ENCODE measurements around the gene LTBP3. TPM values are rescaled to one million over a fixed set of nuclear protein-coding genes. Genes with fewer than 3 reads are reported as not detected.

The LTBP3 gene
- total RNA-seq, 1 experiment from 2014 or later, result 10.6 TPM

GRCh38 chr11:65554842-65555430, 3.2 kb downstream of the LTBP3 start:
- Histone ChIP-seq H3K9me3 (ENCODE audit: control insufficient read depth, low read depth, low read length) (no peaks in the 10 kb centered on the region), H3K4ac (ENCODE audit: low read depth, low read length) (no peak overlapping the region), H3K9ac (ENCODE audit: extremely low read depth, insufficient read length, low read length) (no peak overlapping the region), H3K23ac (ENCODE audit: insufficient read length, low read depth, low read length) (no peak overlapping the region), H2AK5ac (ENCODE audit: insufficient read length, low read length) (no peak overlapping the region), H3K56ac (ENCODE audit: insufficient read length, low read depth, low read length) (no peak overlapping the region), H3K14ac (ENCODE audit: insufficient read depth, low read length) (no peak overlapping the region), H2BK15ac (ENCODE audit: low read depth, low read length) (no peak overlapping the region), H3K27me3 (ENCODE audit: insufficient read depth, low read length) (no peaks in the 10 kb centered on the region; the same call in 1 of the 2 replicates), H4K91ac (ENCODE audit: insufficient read length, low read depth, low read length) (no peak overlapping the region), H2BK12ac (ENCODE audit: insufficient read length, low read depth, low read length) (no peak overlapping the region), H3K4me2 (ENCODE audit: insufficient read depth, insufficient read length, low read length) (no peak overlapping the region), H3K23me2 (ENCODE audit: insufficient read length, low read depth, low read length, poor library complexity, severe bottlenecking) (no peaks in the 10 kb centered on the region), H4K20me1 (ENCODE audit: control insufficient read depth, insufficient read depth, insufficient read length) (no peaks in the 10 kb centered on the region), H3K18ac (ENCODE audit: insufficient read length, low read depth, low read length) (no peak overlapping the region), H3T11ph (ENCODE audit: low read length) (no peak overlapping the region), H2BK120ac (ENCODE audit: low read depth, low read length, poor library complexity, severe bottlenecking) (no peak overlapping the region), H3K79me1 (ENCODE audit: insufficient read depth, low read depth, low read length, poor library complexity, severe bottlenecking) (no peaks in the 10 kb centered on the region), H2BK20ac (ENCODE audit: low read depth, low read length, poor library complexity, severe bottlenecking) (no peak overlapping the region), H3K4me1 (ENCODE audit: insufficient read depth, low read length) (peaks cover 9% of the 10 kb centered on the region; the same call in 1 of the 2 replicates), H4K5ac (ENCODE audit: insufficient read length, low read depth, low read length) (no peak overlapping the region), H4K8ac (replicated peaks; ENCODE audit: insufficient read length, low read depth, low read length) (no peak overlapping the region), H3K27ac (ENCODE audit: insufficient read length, low read depth, low read length) (no peak overlapping the region), H2AFZ (ENCODE audit: low read length) (no peak overlapping the region), H3K79me2 (ENCODE audit: insufficient read depth, low read length) (no peaks in the 10 kb centered on the region), H2BK5ac (ENCODE audit: insufficient read length, low read length) (no peak overlapping the region)
- Mint-ChIP-seq H3K4me1 (peaks cover 51 to 67% of the 10 kb centered on the region in 2 experiments), H3K4me3 (peak overlapping the region in 1 of 2 experiments; percentile 62; a peak in 2 of 5 replicates), H3K36me3 (ENCODE audit: insufficient read depth in 1 of 3, low read depth in 3 of 3) (no peaks in the 10 kb centered on the region), H3K9me3 (no peaks in the 10 kb centered on the region; a peak in 1 of 5 replicates), H3K27ac (no peak overlapping the region), H3K27me3 (ENCODE audit: low read depth) (peaks cover 59% of the 10 kb centered on the region)
- no CpG with 5 or more reads among the region's 4 CpGs for WGBS (ENCODE audit: extremely low coverage, insufficient read length, low lambda C conversion rate)
- TF ChIP-seq CTCF (conservative IDR thresholded peaks at IDR 0.05), result no peak
- DNase-seq, result no peak

Measured in H9 (cell line).